MM.1S (cell line): ENCODE data around the gene FEZF1.

Experiments used
- DNase-seq: peaks from one replicate; pipeline ENCODE4 v3.0.0-alpha.2; 2015
- H2AFZ ChIP-seq: fragments of 300-600 bp; sonication (generic); 2 replicates; pipeline ENCODE4 v1.6.0; 2016; ENCODE audit warnings: antibody characterized with exemption, low read length
- H3F3A ChIP-seq: fragments of 300-600 bp; sonication (generic); 2 replicates; pipeline ENCODE4 v1.6.1; 2016; ENCODE audit warnings: mild to moderate bottlenecking, antibody characterized with exemption, low read length, moderate library complexity, mixed read lengths; ENCODE audit not compliant: insufficient read depth
- H3K27ac ChIP-seq: fragments of 300-600 bp; sonication (generic); 2 replicates; pipeline ENCODE4 v1.5.1; 2016; ENCODE audit warnings: mild to moderate bottlenecking, low read length
- H3K27me3 ChIP-seq: fragments of 300-600 bp; sonication (generic); replicated peaks from 2 replicates; pipeline ENCODE4 v1.6.0; 2016; ENCODE audit warnings: low read length; ENCODE audit not compliant: insufficient read depth
- H3K36me3 ChIP-seq: fragments of 300-600 bp; sonication (generic); replicated peaks from 2 replicates; pipeline ENCODE4 v1.6.1; 2016; ENCODE audit warnings: mild to moderate bottlenecking, low read length, mixed read lengths; ENCODE audit not compliant: insufficient read depth
- H3K4me1 ChIP-seq: fragments of 300-600 bp; sonication (generic); 2 replicates; pipeline ENCODE4 v1.6.1; 2016; ENCODE audit warnings: low read length, mixed read lengths
- H3K4me2 ChIP-seq: fragments of 300-600 bp; sonication (generic); 2 replicates; pipeline ENCODE4 v1.6.0; 2016; ENCODE audit warnings: low read depth, low read length
- H3K4me3 ChIP-seq: fragments of 300-600 bp; sonication (generic); 2 replicates; pipeline ENCODE4 v1.5.1; 2016; ENCODE audit warnings: low read length, mixed read lengths
- H3K79me2 ChIP-seq: fragments of 300-600 bp; sonication (generic); 2 replicates; pipeline ENCODE4 v1.6.1; 2016; ENCODE audit warnings: mixed run types, low read length, mixed read lengths
- H3K9ac ChIP-seq: fragments of 300-600 bp; sonication (generic); 2 replicates; pipeline ENCODE4 v1.6.1; 2016; ENCODE audit warnings: low read length, mixed read lengths
- H3K9me2 ChIP-seq: fragments of 300-600 bp; sonication (generic); replicated peaks from 2 replicates; pipeline ENCODE4 v1.6.1; 2016; ENCODE audit warnings: mild to moderate bottlenecking, low read length, mixed read lengths; ENCODE audit not compliant: insufficient read depth
- H3K9me3 ChIP-seq: fragments of 300-600 bp; sonication (generic); replicated peaks from 2 replicates; pipeline ENCODE4 v1.6.1; 2016; ENCODE audit warnings: mild to moderate bottlenecking, low read length, mixed read lengths; ENCODE audit not compliant: insufficient read depth
- H4K20me1 ChIP-seq: fragments of 300-600 bp; sonication (generic); 2 replicates; pipeline ENCODE4 v1.6.1; 2016; ENCODE audit warnings: mild to moderate bottlenecking, low read length, moderate library complexity, mixed read lengths; ENCODE audit not compliant: insufficient read depth
- CTCF ChIP-seq: fragments of 300-600 bp; sonication (generic); IDR thresholded peaks from 2 replicates; pipeline ENCODE4 v1.5.1; 2016; ENCODE audit warnings: antibody characterized with exemption, low read length, mixed read lengths
- EZH2 ChIP-seq: fragments of 300-600 bp; sonication (generic); optimal IDR thresholded peaks from 2 replicates; pipeline ENCODE3; 2017; ENCODE audit warnings: low read depth, mild to moderate bottlenecking, antibody characterized with exemption, low read length, mixed read lengths
- EZH2phosphoT487 ChIP-seq: fragments of 300-600 bp; sonication (generic); IDR thresholded peaks from 2 replicates; pipeline ENCODE4 v1.6.1; 2018; ENCODE audit warnings: antibody characterized with exemption, low read length

FEZF1 gene

GRCh38 chr7:122339145-122339904 lies 34.8 kb upstream of the FEZF1 start:
- Histone ChIP-seq H3K9me2 (no peaks in the 10 kb centered on the region), H3K9me3 (no peaks in the 10 kb centered on the region), H4K20me1 (no peaks in the 10 kb centered on the region), H3K27me3 (no peaks in the 10 kb centered on the region), H3K36me3 (no peaks in the 10 kb centered on the region), H2AFZ (no peak overlapping the region), H3K4me2 (peak overlapping the region; percentile 69), H3K4me1 (peaks cover 73% of the 10 kb centered on the region), H3K79me2 (no peaks in the 10 kb centered on the region), H3K27ac (peak overlapping the region; percentile 93), H3K9ac (peak overlapping the region; percentile 53; the same call in 1 of the 2 replicates), H3K4me3 (peak overlapping the region; percentile 12; the same call in 1 of the 2 replicates), H3F3A (peaks cover 49% of the 10 kb centered on the region)
- peak; percentile 95 for DNase-seq
- no peak for TF ChIP-seq EZH2
- no peak; the same call in 1 of the 2 replicates for TF ChIP-seq CTCF
- TF ChIP-seq EZH2phosphoT487 = no peak

- Histone ChIP-seq H3K36me3 (no peaks in the 10 kb centered on the region), H4K20me1 (no peaks in the 10 kb centered on the region), H3K4me3 (no peak overlapping the region), H2AFZ (no peak overlapping the region), H3K9ac (no peak overlapping the region), H3F3A (peaks cover 36% of the 10 kb centered on the region), H3K27ac (no peak overlapping the region), H3K79me2 (no peaks in the 10 kb centered on the region), H3K9me2 (no peaks in the 10 kb centered on the region), H3K27me3 (no peaks in the 10 kb centered on the region), H3K9me3 (no peaks in the 10 kb centered on the region), H3K4me2 (no peak overlapping the region), H3K4me1 (peaks cover 50% of the 10 kb centered on the region)
- no peak for DNase-seq
- TF ChIP-seq CTCF = no peak
- no peak for TF ChIP-seq EZH2phosphoT487
- TF ChIP-seq EZH2 = no peak
Observed at GRCh38 chr7:122337011-122337410, 32.5 kb upstream of the FEZF1 start.

- no peaks in the 10 kb centered on the region for H3K4me1 ChIP-seq
- no peak overlapping the region for H3K4me2 ChIP-seq
- no peak overlapping the region for H2AFZ ChIP-seq
- no peak overlapping the region for H3K4me3 ChIP-seq
- H3K9me2 ChIP-seq = no peaks in the 10 kb centered on the region
- H4K20me1 ChIP-seq = no peaks in the 10 kb centered on the region
- H3K9ac ChIP-seq = no peak overlapping the region
- H3K79me2 ChIP-seq = no peaks in the 10 kb centered on the region
- H3K27me3 ChIP-seq = no peaks in the 10 kb centered on the region
- TF ChIP-seq EZH2 (no peak), CTCF (no peak), EZH2phosphoT487 (no peak)
- H3F3A ChIP-seq = no peaks in the 10 kb centered on the region
- DNase-seq = no peak
- H3K27ac ChIP-seq = no peak overlapping the region
- H3K9me3 ChIP-seq = no peaks in the 10 kb centered on the region
- H3K36me3 ChIP-seq = no peaks in the 10 kb centered on the region
Observed at GRCh38 chr7:122329145-122329802, 24.7 kb upstream of the FEZF1 start.
